Uterus (tissue), 2 donors: ENCODE measurements around the gene PANX1.

Experiments used
- CTCF ChIP-seq, 4 experiments: fragments of 200-600 bp in 2 of 4; fragments of 450-650 bp in 2 of 4; sonication (generic) in 2 of 4; IDR thresholded peaks; one replicate each; pipeline ENCODE4 v1.5.1; 2016 to 2019; ENCODE audit warnings: antibody characterized with exemption in 4 of 4, mild to moderate bottlenecking in 2 of 4, moderate library complexity in 1 of 4
- POLR2A ChIP-seq, 2 donors: fragments of 450-650 bp; IDR thresholded peaks; one replicate each; pipeline ENCODE4 v1.6.1; 2016; ENCODE audit warnings: antibody characterized with exemption in 2 of 2, mild to moderate bottlenecking in 1 of 2, moderate library complexity in 1 of 2

GRCh38 chr11:94175535-94175934 lies 46.9 kb downstream of the PANX1 start:
- TF ChIP-seq POLR2A (IDR thresholded peaks at IDR 0.05) (no peak), CTCF (IDR thresholded peaks at IDR 0.05) (no peak)
